Hematopoietic multipotent progenitor cell treated with erythropoietin and hydrocortisone succinate and interleukin-3 and kit ligand, for 17 days (in vitro differentiated cells): ENCODE data around the gene MBTPS1.
"Not testable (repeated sequence)": the region's sequence is repeated elsewhere in the genome, so short reads cannot be mapped to it uniquely, and the experiment has no call there.

Source experiments
- DNase-seq: peaks from one replicate; pipeline ENCODE4 v3.0.0-alpha.2; 2015; ENCODE audit warnings: low spot score

Gene MBTPS1

DNA sequence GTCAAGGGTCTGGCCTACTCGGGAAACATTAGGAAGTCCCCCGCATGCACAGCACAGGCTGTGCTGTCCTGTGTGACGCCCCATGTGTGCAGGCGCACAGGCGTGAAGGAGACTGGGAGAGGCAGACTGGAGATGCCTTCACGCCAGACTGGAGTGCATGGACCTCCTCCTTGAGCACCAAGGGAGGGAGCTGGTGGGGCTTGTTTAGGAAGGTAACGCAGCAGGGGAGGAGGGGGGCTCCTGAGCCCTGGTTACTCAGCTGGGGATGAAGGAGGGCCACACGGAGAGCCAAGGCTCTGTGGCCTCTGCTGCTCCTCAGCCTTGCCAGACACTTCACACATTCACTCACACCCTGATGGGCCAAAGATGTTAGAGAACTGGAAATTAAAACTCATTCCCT lies 20.5 kb upstream of the MBTPS1 start:
- DNase-seq = no peak

DNA sequence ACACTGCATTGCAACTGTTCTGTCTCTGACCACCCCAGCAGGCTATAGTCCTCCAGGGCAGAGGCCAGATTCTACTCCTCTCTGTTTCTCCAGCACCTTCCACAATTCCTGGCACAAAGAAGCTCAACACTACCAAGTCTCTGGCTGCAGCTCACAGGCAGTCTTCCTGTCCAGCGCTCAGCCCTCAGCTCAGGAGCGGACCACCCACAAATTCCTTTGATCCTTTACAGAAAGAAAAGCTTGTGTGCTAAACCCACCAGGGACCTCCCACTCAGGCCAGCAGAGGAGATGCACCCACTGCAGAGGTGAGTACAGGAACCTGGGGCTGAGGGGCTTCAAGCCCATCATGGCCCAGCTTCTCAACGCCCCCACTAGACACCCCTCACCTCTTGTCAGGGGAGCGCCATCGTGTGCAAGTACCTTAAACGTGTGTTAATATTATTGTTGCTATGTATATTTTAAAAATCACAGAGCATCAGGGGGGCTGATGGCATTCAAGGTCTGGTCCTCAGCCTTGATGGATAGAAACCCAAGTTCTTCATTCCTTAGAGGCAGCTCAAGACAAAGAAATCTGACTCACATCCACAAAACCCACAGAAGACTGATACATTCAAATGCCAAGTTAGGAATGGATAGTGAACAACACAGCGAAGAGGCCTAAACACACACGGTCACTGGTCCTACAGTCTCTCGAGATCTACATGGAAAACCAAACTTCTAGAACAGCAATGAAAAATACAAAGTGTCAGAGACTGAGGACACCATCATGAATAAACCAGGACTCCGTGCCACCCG lies 19.8 kb upstream of the MBTPS1 start:
- no peak for DNase-seq

DNA sequence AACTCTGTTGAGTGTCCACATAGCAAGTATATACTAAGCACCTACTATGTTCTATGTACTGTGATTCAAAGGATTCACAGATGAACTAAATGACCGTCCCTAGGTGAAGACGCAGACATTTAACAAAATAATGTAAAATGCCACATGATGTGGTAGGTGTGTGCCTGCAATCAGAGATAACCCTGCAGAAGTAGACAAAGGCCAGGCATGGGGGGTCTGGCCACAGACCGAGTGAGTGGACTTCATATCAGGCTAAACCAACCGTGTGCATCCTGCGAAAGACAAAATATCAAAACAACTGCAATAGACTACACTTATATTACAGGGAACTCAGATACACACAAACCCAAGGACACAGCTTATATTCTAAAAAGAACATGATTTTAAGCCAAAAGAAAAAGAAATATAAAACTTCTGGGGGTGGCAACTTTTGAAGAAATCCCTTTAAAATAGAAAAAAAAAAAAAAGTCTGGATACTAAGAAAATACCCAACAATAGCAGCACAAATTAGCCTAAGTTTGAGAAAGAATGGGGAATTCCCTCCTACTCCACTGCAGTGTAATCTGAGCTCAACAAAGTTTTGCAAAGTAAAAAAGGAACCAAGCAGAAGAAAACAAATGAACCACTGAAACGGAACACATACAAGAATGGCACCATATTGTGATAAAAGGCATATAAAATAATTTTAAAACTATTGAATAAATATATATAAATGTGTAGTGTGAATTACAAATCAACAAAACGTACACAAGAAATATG lies 16.0 kb upstream of the MBTPS1 start:
- no peak for DNase-seq

DNA sequence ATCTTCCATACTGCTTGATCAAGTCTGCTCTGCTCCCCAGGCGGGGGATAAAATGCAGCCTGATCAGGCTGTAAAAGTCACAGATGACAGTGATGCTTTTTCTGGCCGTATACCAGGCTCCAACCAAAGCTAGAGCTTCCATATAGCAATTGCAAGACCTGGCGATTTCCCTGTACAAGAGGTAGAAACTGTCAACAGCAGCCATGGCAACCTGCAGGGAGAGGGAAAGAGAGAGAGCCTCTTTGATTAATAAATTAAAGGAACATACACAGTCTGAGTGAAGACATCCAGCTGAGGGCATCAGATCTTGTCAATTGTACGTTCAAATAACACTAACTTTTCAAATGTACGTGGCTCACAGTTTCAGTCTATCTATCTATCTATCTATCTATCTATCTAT lies 14.4 kb upstream of the MBTPS1 start:
- no peak for DNase-seq

DNA sequence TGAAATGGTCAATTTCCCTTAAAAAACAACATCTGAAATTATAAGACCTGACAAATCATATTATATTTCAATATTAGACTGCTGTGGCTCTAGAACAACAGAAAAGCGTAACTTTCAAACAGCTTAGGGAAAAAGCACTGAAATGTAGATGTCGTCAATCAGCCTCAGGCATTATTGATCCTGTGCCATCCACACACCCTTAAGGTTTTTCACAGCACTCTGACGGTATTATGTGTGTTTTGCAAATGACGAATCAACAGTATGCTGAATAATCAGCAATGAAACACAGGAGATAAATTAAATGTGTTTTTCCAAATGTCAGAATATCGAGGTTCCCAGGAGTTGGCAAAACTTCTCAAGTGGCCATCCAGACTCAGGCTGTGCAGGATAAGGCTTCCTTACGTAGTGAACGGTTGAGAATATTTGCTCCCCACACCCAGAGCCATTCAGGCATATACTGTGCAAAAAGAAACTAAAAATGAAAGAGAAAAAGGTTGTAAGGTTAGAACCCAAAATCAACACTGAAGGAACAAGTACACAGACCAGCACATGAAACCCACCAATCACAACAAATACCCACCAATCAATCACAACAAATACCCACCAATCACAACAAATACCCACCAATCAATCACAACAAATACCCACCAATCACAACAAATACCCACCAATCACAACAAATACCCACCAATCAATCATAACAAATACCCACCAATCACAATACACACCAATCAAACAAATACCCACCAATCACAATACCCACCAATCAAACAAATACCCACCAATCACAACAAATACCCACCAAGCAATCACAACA lies 7.7 kb upstream of the MBTPS1 start:
- DNase-seq = no peak

DNA sequence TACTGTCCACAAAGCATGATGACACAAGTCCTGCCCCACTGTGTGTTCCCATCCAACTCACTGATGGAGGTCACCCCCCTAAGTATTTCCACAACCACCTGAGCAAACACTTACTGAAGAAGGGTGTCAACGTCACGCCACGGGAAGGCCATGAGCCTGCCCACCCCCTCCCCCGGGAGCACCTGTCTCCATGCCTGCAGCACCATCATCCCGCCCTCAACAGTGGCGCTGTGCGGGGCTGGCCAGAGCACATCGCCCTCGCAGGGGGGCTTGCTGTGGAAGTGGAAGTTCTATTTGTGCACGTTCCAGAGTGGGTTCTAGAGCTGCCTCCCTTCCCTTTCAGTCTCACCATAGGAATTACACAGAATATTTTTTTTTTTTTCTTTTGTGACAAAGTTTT lies 4.3 kb upstream of the MBTPS1 start:
- no peak for DNase-seq

DNA sequence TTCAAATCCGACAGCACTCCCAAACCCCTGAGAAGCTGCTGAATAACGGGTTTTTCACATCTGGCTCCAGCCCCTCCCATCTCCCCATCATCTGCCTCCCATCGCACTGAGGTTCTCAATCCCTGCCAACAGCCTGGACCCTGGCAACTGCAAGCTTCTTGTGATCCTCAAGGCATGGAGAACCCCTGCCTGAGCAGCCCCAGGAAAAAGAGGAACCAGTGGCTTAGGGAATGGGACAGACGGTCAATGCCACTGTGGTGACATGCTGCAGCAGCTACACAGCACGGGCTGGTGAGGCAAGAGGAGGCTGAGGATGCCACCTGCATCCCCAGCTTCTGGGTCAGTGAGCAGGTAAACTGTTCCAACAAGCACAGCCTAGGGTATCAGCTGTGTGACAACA lies 3.3 kb upstream of the MBTPS1 start:
- no peak for DNase-seq

DNA sequence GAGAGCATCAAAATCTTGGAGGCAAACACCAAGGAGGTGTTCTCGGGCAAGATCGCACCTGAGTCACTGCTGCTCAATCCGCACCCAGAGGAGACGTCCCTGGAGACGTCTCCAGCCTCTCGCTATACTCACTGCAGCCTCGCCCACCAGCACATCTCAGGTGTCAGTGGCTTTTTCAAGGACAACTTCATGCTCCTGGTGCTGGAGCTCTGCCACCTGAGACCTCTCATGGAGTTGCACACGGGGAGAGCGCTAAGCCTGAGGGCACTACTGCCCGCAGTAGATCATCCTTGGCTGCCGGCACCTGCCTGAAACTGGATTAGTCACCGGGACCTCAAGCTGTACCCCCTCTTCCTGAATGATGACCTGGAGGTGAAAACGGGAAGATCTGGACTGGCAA lies 2.6 kb upstream of the MBTPS1 start:
- no peak for DNase-seq

DNA sequence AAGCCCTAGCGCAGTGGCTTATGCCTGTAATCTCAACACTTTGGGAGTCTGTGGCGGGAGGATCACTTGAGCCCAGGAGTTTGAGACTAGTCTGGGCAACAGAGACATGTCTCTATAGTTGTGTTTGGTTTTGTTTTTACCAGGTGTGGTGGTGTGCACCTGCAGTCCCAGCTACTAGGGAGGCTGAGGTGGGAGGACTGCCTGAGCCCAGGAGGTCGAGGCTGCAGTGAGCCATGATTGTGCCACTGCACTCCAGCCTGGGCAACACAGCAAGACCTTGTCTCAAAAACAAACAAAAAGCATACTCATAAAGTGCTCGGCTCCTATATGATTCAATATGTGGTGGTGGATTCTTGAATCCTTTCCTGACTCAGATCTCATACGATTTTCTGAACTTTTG lies 1.6 kb upstream of the MBTPS1 start:
- not testable (repeated sequence) for DNase-seq

DNA sequence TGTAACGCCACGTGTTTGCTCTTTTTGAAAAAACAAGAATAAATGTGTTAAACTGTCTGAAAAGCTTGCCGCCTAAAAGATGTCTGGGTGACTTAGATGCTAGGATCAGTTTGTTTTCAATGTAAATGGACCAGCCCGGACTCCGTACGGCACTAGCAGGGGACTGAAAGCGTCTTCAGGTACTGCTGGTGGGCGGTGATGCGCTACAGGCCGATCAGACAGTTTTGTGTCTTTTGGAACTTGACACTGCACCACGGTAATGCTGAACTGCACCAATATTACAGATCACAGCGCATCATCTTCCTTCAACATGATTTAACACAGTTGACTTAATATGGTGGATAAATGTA lies 727 bp upstream of the MBTPS1 start:
- peak; percentile 13 for DNase-seq

DNA sequence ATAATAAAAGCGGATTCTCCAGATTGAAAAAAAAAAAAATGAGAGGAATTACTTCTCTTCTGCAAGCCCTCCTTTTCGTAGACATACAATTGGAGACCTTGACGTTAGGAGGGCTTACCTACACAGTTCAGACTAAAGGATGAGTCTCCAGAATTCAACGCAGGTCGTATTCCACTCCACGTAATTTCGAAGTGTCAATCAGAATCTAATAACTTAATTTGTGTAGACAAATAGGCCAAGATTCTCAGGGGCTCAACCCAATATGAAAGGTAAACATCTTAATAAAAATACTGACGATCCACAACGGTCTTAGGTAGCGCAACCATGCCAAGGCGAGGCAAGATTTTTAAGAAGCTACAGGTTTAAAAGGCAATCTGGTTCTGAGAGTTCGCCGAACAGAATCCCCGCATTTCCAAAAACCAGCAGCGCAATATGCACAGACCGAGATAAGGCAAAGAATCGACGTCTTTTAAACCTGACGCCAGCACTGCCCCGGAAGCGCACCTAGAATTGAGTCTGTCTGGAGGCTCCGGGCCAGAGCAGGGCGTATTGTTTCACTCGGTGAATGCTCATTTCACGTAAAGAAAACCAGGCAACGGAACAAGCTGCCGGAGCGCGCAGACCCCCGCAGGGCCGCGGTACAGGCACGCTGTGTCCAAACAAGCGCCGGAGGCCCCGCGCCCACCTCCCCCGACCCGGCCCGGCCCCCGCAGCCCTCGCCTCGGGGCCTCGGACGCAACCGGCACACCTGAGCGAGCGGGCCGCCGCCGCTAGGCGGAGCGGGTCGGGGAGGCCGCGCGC lies 623 bp downstream of the MBTPS1 start:
- DNase-seq = peak; percentile 66

DNA sequence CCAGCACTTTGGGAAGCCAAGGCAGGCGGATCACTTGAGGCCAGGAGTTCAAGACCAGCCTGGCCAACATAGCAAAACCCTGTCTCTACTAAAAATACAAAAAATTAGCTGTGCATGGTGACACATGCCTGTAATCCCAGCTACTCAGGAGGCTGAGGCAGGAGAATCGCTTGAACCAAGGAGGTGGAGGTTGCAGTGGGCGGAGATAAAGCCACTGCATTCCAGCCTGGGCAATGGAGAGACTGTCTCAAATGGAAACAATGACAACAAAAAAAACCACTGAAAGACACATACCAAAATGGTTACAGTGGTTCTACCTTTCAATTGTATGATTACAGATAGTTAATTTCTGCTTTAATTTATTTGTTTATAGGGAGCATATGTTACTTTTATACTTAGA lies 4.8 kb downstream of the MBTPS1 start:
- not testable (repeated sequence) for DNase-seq

DNA sequence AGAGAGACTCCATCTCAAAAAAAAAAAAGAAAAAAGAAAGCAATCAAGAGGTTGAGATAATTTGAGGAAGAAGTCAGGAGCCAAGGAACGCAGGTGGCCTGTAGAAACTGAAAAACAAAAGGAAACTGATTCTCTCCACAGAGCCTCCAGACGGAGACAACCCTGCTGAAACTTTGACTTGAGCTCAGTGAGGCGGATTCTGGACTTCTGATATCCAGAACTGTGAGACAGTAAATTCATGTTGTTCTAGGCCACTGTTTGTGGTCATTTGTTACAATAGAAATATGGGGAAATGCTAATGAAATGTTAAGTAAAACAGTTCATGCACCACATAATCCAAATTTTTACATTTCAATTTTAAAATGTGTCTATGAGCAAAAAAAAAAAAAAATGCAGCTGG lies 5.2 kb downstream of the MBTPS1 start:
- no peak for DNase-seq

DNA sequence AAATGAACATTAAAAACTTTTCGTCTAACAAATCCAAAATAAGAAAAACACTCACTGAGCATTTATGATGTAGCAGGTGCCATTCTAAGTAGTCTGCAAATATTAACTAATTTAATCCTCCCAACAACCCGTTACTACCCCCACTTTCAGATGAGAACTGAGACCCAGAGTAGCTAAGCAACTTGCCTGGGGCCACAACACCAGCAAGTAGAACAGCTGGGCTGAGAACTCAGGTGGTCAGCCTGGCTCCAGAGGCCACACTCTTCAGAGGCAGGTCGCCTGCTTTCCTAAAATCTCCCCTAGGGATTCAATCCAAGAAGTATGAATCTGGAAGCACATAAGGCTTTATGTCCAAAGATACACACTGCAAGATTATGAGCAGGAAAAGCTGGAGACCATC lies 6.2 kb downstream of the MBTPS1 start:
- no peak for DNase-seq

DNA sequence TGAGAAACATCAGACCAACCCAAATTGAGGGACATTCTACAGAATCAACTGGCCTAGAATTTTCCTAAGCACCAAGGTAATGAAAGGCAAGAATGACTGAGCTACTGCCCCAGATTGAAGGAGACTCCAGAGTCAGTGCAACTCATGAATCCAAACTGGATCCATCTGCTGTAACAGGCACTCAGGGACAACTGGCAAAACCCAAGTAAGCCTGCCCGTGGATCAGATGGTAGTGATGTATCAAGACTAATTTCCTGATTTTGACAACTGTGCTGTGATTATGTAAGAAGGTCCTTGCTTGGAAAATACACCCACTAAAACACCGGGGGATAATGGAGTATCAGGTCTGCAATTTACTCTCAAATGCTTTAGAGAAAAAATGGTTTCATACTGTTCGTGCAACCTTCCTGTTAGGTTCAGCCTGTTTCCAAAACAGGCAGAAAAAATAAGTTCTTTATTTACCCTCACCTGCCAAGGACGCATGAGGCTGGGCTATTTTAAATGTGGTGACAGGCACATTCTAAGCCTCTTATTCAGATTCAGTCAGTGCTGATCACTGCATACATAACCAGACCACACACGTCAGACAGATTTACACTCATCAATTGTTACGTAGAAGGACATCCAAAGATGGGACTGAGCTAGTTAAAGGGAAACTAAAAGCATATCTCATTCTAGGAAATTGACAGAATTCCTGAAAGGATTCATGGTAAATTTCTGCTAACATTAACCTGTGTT lies 7.0 kb downstream of the MBTPS1 start:
- DNase-seq = no peak

DNA sequence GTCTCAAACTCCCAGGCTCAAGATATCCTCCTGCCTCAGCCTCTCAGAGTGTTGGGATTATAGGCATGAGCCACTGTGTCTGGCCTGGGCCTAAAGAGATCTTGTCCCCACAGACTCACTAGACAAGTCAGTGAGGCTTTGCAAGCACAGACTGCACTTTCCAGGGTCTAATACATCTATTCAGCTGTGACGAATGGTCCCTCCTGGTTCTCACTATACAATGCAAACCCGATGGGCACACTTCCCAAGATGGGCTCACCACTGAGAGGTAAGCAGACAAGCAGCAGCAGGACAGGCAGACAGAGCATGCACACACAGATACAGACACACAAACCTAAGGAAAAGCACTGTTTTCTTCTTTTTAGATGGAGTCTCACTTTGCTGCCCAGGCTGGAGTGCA lies 8.8 kb downstream of the MBTPS1 start:
- no peak for DNase-seq

DNA sequence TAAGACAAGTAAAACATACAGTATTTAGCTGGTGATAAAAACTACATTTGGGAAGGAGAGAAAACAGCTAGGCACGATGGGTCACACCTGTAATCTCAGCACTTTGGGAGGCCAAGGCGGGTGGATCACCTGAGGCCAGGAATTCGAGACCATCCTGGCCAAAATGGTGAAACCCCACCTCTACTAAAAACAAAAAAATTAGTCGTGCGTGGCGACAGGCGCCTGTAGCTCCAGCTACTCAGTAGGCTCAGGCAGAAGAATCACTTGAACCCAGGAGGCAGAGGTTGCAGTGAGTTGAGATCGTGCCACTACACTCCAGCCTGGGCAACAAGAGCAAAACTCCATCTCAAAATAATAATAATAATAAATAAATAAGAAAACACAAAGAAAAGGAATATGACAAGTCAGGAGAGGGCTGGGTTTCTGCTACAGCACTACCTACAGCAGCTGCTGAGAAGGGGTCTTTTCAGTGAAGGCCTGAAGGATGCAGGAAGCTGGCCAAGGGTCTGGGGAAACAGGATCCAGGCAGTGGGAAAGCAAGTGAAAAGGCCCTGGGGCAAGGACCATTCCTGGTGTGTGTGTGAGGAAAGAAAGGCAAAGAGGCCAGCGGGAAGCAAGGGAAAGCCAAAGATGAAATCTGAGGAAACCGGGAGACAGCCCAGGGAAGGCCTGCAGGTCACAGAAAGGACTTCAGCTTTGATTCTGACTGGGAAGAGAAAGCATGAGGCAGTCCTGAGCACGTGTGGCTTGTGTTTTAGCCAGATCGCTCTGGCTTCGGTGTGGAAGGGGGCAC lies 10.6 kb downstream of the MBTPS1 start:
- no peak for DNase-seq

DNA sequence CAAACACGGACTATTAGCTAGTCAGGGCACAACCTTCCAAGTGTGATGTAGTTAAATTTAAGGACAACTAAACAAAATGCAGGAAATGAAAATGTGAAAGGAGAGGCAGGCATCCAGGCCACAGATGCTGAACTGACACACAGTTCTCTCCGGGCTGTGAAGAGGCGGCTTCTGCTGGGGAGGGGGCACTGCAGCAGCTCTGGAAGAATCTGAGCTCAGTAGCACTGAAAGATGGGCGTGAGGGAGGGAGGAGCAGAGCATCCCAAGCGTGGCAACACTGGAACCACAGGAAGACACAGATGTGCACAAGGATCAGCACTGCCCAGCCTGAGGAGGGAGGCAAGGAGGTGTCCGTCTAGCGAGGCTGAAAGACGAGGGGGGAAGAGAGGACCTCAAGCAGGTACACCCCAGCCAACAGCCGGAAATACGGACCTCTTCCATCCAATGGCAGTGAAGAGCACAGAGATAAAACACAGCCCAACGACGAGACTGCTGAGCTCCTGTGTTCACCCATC lies 11.4 kb downstream of the MBTPS1 start:
- DNase-seq = no peak

DNA sequence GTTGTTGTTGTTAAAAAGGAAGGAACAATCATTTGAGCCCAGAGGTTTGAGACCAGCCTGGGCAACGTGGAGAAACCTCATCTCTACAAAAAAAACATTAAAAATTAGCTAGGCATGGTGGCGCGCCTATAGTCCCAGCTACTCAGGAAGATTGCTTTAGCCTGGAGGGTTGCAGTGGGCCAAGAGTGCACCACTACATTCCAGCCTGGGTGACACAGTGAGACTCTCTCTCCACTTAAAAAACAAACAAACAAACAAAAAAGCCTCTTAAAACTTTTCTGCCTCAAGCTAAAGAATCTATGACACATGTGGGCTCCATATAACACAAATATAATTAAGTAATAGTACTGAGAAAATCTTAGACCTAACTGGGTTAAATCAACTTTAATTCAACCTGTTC lies 12.5 kb downstream of the MBTPS1 start:
- DNase-seq = no peak

DNA sequence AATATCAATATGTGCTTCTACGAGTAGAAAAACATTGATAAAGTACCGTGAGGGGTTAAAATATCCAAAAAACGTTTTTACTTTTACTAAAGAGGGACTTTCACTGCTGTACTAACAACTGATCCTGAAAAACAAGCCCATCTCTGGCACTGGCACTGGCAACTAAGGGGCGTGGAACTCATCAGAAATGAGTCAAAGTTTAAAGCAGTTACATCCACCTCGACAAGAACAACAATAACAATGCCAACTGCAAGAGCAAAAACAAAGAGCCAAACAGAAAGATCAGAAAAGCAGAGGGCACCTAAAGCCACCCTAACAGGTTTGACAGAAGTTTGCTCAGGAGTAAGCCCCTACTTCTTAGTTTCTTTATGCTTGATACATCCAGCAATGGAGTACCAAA lies 13.1 kb downstream of the MBTPS1 start:
- no peak for DNase-seq
